Measurements from ENCODE around the gene ZNF512B.
"Not testable (repeated sequence)": the region's sequence is repeated elsewhere in the genome, so short reads cannot be mapped to it uniquely, and the experiment has no call there.

ZNF512B gene

GRCh38 chr20:63932606-63933160 lies 37.0 kb downstream of the ZNF512B start:
- DNase-seq (ENCODE audit: low spot score) = no peak

GRCh38 chr20:63931735-63932134 lies 38.0 kb downstream of the ZNF512B start:
- no peak for DNase-seq (ENCODE audit: low spot score)

- no peak for DNase-seq (ENCODE audit: low spot score)
Measured at GRCh38 chr20:63930971-63931553, 38.7 kb downstream of the ZNF512B start.

GRCh38 chr20:63929473-63929883 lies 40.3 kb downstream of the ZNF512B start:
- not testable (repeated sequence) for DNase-seq (ENCODE audit: low spot score)

GRCh38 chr20:63929071-63929470 lies 40.7 kb downstream of the ZNF512B start:
- no peak for DNase-seq (ENCODE audit: low spot score)

GRCh38 chr20:63926298-63926697 lies 43.4 kb downstream of the ZNF512B start:
- DNase-seq (ENCODE audit: low spot score) = no peak

- no peak for DNase-seq (ENCODE audit: low spot score)
Measured at GRCh38 chr20:63924241-63924640, 45.5 kb downstream of the ZNF512B start.

GRCh38 chr20:63923651-63924050 lies 46.1 kb downstream of the ZNF512B start:
- DNase-seq (ENCODE audit: low spot score) = no peak

- DNase-seq (ENCODE audit: low spot score) = no peak
Measured at GRCh38 chr20:63920226-63920625, 49.5 kb downstream of the ZNF512B start.

- DNase-seq (ENCODE audit: low spot score) = no peak
Measured at GRCh38 chr20:63919130-63919529, 50.6 kb downstream of the ZNF512B start.

- DNase-seq (ENCODE audit: low spot score) = peak; percentile 46
Measured at GRCh38 chr20:63917811-63918210, 51.9 kb downstream of the ZNF512B start.

GRCh38 chr20:63916371-63916939 lies 53.3 kb downstream of the ZNF512B start:
- DNase-seq (ENCODE audit: low spot score) = not testable (repeated sequence)

- DNase-seq (ENCODE audit: low spot score) = no peak
Measured at GRCh38 chr20:63915471-63915870, 54.3 kb downstream of the ZNF512B start.

GRCh38 chr20:63913768-63914167 lies 56.0 kb downstream of the ZNF512B start:
- no peak for DNase-seq (ENCODE audit: low spot score)

- DNase-seq (ENCODE audit: low spot score) = peak; percentile 87
Measured at GRCh38 chr20:63911176-63911575, 58.6 kb downstream of the ZNF512B start.

- peak; percentile 29 for DNase-seq (ENCODE audit: low spot score)
Measured at GRCh38 chr20:63908008-63908682, 61.6 kb downstream of the ZNF512B start.

Measured in kidney tubule cell (primary cell).